Omental fat pad (tissue), 4 donors: ENCODE results near the gene ZNF304. TPM values are rescaled to one million over a fixed set of nuclear protein-coding genes. Genes with fewer than 3 reads are reported as not detected.

Experiments used
- ATAC-seq: fragments of 150-250 bp; one replicate; pipeline ENCODE4 v1.9.1; 2016; ENCODE audit warnings: mild to moderate bottlenecking, moderate library complexity; ENCODE audit not compliant: low FRiP score
- DNase-seq: peaks from one replicate; pipeline ENCODE4 v3.0.0-alpha.2; 2019; ENCODE audit warnings: low spot score
- total RNA-seq, 4 donors: library from RNA; depleted of rRNA; stranded (reverse); fragments of >200 nt; gene quantifications; one replicate each; pipeline ENCODE4 v1.1.0, GENCODE V29; 2016
- TF ChIP-seq, protein P1 (sequence below), 3 donors: fragments of 450-650 bp; IDR thresholded peaks; one replicate each; pipeline ENCODE4 v1.5.1; 2016 to 2017; ENCODE audit warnings: antibody characterized with exemption in 3 of 3, mild to moderate bottlenecking in 3 of 3, moderate library complexity in 2 of 3

Gene ZNF304
- total RNA-seq, 4 donors from 2014 or later: 4.6 to 11.0 (median 7.3) TPM

DNA sequence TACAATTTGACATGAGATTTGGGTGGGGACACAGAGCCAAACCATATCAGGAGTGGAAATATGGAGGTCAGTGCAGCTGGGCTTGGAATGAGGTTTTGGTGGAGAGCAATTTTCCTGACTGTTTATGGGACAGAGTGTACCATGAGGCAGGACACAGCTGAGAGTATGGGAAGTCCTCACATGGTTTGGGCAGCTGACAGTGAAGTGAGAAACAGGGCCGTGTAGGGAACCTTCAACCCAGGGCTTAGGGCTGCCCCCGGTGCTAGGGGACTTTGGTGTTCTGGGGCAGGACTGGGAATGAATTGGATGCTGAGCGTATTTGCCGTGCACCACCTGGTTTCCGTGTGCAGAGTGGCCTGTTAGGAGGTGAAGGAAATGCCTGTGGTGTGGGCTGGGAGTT, 44.6 kb downstream of the ZNF304 start:
- DNase-seq: no peak
- TF ChIP-seq, protein P1, sequence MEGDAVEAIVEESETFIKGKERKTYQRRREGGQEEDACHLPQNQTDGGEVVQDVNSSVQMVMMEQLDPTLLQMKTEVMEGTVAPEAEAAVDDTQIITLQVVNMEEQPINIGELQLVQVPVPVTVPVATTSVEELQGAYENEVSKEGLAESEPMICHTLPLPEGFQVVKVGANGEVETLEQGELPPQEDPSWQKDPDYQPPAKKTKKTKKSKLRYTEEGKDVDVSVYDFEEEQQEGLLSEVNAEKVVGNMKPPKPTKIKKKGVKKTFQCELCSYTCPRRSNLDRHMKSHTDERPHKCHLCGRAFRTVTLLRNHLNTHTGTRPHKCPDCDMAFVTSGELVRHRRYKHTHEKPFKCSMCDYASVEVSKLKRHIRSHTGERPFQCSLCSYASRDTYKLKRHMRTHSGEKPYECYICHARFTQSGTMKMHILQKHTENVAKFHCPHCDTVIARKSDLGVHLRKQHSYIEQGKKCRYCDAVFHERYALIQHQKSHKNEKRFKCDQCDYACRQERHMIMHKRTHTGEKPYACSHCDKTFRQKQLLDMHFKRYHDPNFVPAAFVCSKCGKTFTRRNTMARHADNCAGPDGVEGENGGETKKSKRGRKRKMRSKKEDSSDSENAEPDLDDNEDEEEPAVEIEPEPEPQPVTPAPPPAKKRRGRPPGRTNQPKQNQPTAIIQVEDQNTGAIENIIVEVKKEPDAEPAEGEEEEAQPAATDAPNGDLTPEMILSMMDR (IDR thresholded peaks at IDR 0.05): no peak
- no peak for ATAC-seq

- TF ChIP-seq, protein P1 (IDR thresholded peaks at IDR 0.05): no peak
- DNase-seq (no peak), ATAC-seq (no peak)
Observed at GRCh38 chr19:57398868-57399267, 47.8 kb downstream of the ZNF304 start.

- ATAC-seq (no peak), DNase-seq (no peak)
- TF ChIP-seq, protein P1 (IDR thresholded peaks at IDR 0.05): no peak
Observed at GRCh38 chr19:57403737-57404563, 52.9 kb downstream of the ZNF304 start.

DNA sequence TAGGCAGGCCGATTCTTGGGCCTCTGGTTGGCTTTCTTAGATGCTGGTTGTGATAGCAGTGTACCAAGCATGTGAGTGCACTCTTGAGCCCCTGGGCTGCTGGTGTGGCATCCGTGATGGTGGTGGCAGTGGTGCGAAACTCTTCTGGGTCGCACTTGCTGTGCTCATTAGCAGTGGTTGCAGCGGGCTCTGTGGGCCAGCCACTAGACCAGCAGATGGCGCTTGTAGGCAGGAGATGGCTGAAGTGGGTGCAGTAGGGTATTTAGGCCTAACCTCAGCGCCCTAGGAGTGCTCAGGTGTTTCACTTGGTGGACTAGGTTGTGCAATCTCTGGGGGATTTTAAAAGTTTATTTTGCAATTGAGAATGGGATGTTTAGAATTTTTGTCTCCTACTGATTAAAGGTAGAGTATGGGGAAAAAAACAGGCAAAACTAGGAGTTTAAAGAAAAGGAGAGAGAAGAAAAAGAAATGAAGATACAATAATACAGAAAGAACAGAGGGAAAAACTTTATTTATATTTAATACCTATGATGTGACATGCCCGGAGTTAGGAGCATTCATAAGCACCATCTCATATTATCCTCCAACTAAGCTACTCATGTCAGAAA, 55.5 kb downstream of the ZNF304 start:
- TF ChIP-seq, protein P1 (IDR thresholded peaks at IDR 0.05): no peak
- peak; percentile 25 for DNase-seq
- peak; percentile 57 for ATAC-seq

Other genes starting within 250 kb of the ZNF304 start
- under 1 TPM in 1 of 4 donors, not detected in 3; 0.24 TPM for gene USP29, start 231.3 kb upstream of the ZNF304 start, total RNA-seq
- gene ZIM3, start 206.1 kb upstream of the ZNF304 start, total RNA-seq: not detected
- gene DUXA, start 183.8 kb upstream of the ZNF304 start, total RNA-seq: not detected
- gene ZNF264, start 159.8 kb upstream of the ZNF304 start, total RNA-seq: 10 to 100 TPM; 21.9 to 47.9 (median 35.7) TPM
- 1 to 10 TPM in 2 of 4 donors, under 1 TPM in 1, not detected in 1; 0.69 to 2.2 (median 1.7) TPM for gene AURKC, start 120.2 kb upstream of the ZNF304 start, total RNA-seq
- 10 to 100 TPM; 14.8 to 21.6 (median 19.4) TPM for gene ZNF805, start 110.6 kb upstream of the ZNF304 start, total RNA-seq
- 100 to 1,000 TPM in 2 of 4 donors, 10 to 100 TPM in 2; 46.5 to 163 (median 104) TPM for gene ZNF460, start 70.8 kb upstream of the ZNF304 start, total RNA-seq
- gene ZNF543, start 30.8 kb upstream of the ZNF304 start, total RNA-seq: 1 to 10 TPM; 5.6 to 8.4 (median 7.3) TPM
- gene TRAPPC2B, start 12.3 kb downstream of the ZNF304 start, total RNA-seq: 10 to 100 TPM; 15.3 to 22.9 (median 16.9) TPM
- 1 to 10 TPM; 1.9 to 2.6 (median 2.6) TPM for gene ZNF547, start 12.3 kb downstream of the ZNF304 start, total RNA-seq
- gene ZNF548, start 38.6 kb downstream of the ZNF304 start, total RNA-seq: 10 to 100 TPM; 11.7 to 35.9 (median 22.7) TPM
- gene ZNF17, start 59.9 kb downstream of the ZNF304 start, total RNA-seq: 10 to 100 TPM in 2 of 4 donors, 1 to 10 TPM in 2; 5.8 to 12.5 (median 9.3) TPM
- 10 to 100 TPM in 1 of 4 donors, 1 to 10 TPM in 3; 3.3 to 18.0 (median 7.6) TPM for gene ZNF749, start 84.1 kb downstream of the ZNF304 start, total RNA-seq
- under 1 TPM in 3 of 4 donors, not detected in 1; 0.19 to 0.48 (median 0.44) TPM for gene VN1R1, start 105.9 kb downstream of the ZNF304 start, total RNA-seq
- 10 to 100 TPM in 1 of 4 donors, 1 to 10 TPM in 3; 4.5 to 17.2 (median 8.6) TPM for gene ZNF772, start 126.3 kb downstream of the ZNF304 start, total RNA-seq
- gene ZNF419, start 136.5 kb downstream of the ZNF304 start, total RNA-seq: 10 to 100 TPM in 3 of 4 donors, 1 to 10 TPM in 1; 5.8 to 14.8 (median 12.5) TPM
- 10 to 100 TPM in 2 of 4 donors, 1 to 10 TPM in 2; 5.7 to 15.5 (median 9.6) TPM for gene ZNF773, start 148.7 kb downstream of the ZNF304 start, total RNA-seq
- 1 to 10 TPM; 2.4 to 6.6 (median 4.9) TPM for gene ZNF549, start 176.1 kb downstream of the ZNF304 start, total RNA-seq
- 1 to 10 TPM; 3.7 to 8.8 (median 6.9) TPM for gene ZNF550, start 208.6 kb downstream of the ZNF304 start, total RNA-seq
- gene ZNF416, start 227.6 kb downstream of the ZNF304 start, total RNA-seq: 1 to 10 TPM; 2.0 to 6.0 (median 3.7) TPM
- 1 to 10 TPM; 1.3 to 3.5 (median 2.5) TPM for gene ZIK1, start 232.9 kb downstream of the ZNF304 start, total RNA-seq
- gene ZNF530, start 248.6 kb downstream of the ZNF304 start, total RNA-seq: 1 to 10 TPM in 3 of 4 donors, under 1 TPM in 1; 0.65 to 3.6 (median 3.0) TPM